NCI-H748 (cell line): ENCODE results near the gene ZNF581.
A peak's percentile ranks its signal among the peaks of the same experiment; 100 is the strongest.

ENCODE experiments used
- DNase-seq: peaks from one replicate; lab custom pipeline; 2025; ENCODE audit not compliant: unreplicated experiment; lab: John Stamatoyannopoulos, UW

Gene ZNF581

DNA sequence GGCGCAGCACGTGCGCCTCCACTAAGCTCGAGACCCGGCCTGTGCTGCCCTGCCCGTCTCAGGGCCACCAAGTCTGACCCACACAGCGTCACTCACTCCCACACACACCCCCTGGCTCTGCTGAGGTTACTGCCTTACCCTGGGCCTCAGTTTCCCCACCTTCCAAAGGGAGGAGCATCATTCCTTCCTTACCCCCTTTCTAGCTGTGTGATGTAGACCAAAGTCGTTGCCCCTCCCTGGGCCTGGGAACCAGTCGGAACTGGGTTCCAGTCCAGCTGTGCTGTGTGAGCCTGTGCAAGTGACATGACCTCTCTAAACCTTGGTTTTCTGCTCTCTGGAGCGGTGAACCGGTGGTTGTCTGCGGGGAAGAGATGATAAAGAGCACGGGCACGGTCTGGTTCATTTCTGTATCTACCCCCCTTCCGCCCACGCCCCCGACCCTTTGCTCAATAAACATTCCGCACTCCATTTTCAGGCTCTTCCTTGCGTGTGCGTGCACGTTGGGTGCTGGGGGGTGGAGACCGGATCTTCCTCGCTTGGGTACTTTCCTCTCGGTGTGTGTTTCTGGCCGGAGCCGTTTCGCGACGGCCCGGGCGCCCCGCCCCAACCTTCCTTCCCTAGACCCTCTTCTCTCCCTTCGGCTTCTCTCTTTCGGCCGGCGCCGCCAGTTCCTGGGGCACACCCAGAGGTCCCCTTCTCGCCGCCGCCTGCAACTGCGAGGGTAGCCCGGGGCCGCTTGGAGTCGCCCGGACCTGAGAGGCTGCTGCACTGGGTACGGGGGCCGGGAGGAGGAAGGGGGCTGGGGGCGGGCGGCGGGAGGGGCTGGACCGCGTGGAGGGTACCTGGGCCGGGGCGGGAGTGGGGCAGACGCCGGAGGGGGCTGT, at the start of gene ZNF581:
ZNF581 (plus strand) TSS at position 647 of the 884 bp plus-strand sequence. CDS start 923 bp downstream, outside the sequence.
- peak; percentile 87 for DNase-seq

GRCh38 chr19:55594996-55595545, 48.4 kb upstream of the ZNF581 start:
- DNase-seq: no peak

DNA sequence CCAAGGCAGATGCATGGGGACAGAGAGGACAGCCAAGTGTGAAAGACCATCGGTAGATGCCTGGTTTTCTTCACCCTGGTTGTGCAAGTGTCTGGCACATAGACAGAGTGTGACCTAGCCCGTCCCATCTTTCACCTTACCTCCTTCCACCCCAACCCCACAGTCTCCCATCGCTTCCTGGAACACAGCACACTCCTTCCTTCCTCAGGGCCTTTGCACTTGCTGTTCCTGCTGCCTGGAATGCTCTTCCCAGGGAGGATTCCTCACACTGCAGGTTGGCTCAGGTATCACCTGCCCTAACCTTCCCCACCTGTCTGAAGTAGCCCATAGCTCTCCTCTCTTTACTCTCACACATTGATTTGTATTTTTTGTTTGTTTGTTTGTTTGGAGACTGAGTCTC, 47.1 kb upstream of the ZNF581 start:
- no peak for DNase-seq

DNA sequence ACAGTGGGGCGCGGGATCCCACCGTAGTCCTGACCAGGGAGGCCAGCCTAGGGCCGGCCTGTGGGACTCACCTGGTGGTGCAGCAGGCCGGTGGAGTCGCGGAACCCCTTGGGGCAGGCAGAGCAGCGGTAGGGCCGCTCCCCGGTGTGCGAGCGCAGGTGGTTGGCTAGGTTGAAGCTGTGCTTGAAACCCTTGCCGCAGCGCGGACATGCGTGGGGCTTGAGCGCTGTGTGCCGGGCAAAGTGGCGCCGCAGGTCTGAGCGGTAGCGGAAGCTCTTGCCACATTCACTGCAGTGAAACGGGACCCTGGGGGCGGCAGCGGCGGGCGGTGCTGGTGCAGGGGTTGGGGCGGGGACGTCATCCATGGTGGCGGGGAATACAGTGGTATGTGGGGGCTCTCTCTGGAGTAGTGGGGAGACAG, 45.9 kb upstream of the ZNF581 start:
- DNase-seq: no peak

GRCh38 chr19:55598034-55598433, 45.4 kb upstream of the ZNF581 start:
- DNase-seq: no peak

- peak; percentile 97 for DNase-seq
Observed at GRCh38 chr19:55598719-55599467, 44.6 kb upstream of the ZNF581 start.

GRCh38 chr19:55599468-55599841, 44.0 kb upstream of the ZNF581 start, which contains the start of gene FIZ1:
TSS of gene FIZ1 (minus strand) at chr19:55599517. CDS start at chr19:55597865, 1,652 bp downstream.
- peak; percentile 100 for DNase-seq

GRCh38 chr19:55599842-55600661, 43.4 kb upstream of the ZNF581 start, which contains the start of gene ZNF524:
TSS of gene ZNF524 (plus strand) at chr19:55600288. CDS start at chr19:55602113, 1,825 bp downstream.
- peak; percentile 99 for DNase-seq

DNA sequence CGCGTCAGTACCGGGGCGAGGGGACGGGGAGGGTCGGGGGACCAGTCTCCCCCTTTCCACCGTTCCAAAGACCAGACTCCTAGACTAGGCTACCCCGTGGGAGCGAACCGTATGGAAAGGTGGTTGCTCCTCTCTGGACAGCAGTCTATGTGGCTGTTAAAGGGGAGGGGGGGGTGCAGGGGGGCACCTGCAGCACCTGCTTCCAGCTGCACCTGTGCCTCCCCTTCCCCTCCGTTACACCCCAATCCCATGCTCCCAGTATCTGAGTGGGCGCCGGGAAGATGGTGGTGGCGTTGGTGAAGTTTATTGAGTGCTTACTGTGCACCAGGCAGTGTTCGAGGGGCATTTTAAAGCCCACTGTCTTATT, 42.8 kb upstream of the ZNF581 start:
- no peak for DNase-seq

- DNase-seq: no peak
Observed at GRCh38 chr19:55601084-55601483, 42.4 kb upstream of the ZNF581 start.

DNA sequence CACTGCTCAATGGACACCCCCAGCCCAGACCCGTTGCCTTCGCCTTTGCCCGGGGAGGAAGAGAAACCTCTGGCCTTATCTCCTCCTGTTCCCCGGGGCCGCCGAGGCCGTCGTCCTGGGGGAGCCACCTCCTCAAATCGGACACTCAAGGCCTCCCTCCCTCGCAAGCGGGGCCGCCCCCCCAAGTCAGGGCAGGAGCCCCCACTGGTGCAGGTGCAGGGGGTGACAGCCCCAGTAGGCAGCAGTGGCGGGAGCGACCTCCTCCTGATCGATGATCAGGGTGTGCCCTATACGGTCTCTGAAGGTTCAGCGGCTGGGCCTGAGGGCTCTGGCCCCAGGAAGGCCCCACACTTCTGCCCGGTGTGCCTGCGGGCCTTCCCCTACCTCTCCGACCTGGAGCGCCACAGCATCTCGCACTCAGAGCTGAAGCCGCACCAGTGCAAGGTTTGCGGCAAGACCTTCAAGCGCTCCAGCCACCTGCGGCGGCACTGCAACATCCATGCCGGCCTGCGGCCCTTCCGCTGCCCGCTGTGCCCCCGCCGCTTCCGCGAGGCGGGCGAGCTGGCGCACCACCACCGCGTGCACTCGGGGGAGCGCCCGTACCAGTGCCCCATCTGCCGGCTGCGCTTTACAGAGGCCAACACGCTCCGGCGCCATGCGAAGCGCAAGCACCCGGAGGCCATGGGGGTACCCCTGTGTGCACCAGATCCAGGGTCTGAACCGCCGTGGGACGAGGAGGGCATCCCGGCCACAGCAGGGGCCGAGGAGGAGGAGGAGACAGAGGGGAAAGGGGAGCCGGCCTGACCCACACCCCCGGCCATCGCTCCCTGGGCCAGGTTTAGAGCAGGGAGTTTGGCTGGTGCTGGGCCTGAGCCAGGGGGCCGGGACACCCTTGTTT, 41.1 kb upstream of the ZNF581 start:
- no peak for DNase-seq

GRCh38 chr19:55603115-55603514, 40.3 kb upstream of the ZNF581 start:
- DNase-seq: no peak

DNA sequence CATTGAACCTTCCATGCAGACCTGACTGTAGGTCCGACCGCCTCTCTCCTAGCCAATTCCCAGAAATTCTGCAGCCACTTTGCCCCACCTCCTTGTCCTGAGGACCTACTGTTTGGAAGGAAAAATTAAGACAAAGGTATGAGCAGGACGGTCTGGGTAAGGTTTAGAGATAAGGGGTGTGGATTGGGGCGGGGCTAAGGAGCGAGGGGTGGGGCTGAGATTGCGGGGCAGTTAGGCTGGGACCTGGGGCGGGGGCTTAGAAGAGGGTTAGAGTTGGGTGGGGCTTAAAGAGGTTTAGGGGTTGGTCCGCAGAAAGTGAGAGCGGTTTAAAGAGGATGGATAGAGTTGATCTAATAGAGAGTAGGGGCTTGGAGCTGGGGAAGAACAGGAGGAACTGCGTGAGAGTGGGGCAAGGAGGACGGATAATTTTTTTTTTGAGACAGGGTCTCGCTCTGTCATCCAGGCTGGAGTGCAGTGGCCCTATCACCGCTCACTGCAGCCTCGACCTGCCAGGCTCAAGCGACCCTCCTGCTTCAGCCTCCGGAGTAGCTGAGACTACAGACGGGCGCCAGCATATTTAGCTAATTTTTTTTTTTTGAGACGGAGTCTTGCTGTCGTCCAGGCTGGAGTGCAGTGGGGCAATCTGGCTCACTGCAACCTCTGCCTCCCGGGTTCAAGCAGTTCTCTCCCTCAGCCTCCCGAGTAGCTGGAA, 39.7 kb upstream of the ZNF581 start:
- no peak for DNase-seq

DNA sequence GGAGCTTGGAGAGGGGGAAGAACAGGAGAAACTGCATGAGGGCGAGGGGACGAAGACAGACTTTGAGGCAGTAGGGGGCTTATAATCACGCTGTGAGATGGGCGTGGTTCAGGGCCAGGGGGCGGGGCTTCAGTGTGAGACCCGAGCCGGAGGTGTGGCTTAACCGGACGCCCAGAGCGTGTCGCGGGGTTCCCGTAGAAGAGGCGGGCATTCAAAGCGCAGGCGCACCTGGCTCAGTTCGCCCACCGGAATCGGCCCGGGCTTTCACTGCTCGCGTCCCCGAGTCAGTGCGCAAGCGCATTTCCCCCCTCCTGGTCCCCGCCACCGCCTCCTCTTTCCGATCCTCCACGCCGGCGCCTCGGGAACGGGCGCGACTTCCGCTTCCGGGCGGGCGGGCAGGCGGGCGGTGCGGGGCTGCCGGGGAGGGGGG, 38.2 kb upstream of the ZNF581 start:
- DNase-seq: peak; percentile 99

DNA sequence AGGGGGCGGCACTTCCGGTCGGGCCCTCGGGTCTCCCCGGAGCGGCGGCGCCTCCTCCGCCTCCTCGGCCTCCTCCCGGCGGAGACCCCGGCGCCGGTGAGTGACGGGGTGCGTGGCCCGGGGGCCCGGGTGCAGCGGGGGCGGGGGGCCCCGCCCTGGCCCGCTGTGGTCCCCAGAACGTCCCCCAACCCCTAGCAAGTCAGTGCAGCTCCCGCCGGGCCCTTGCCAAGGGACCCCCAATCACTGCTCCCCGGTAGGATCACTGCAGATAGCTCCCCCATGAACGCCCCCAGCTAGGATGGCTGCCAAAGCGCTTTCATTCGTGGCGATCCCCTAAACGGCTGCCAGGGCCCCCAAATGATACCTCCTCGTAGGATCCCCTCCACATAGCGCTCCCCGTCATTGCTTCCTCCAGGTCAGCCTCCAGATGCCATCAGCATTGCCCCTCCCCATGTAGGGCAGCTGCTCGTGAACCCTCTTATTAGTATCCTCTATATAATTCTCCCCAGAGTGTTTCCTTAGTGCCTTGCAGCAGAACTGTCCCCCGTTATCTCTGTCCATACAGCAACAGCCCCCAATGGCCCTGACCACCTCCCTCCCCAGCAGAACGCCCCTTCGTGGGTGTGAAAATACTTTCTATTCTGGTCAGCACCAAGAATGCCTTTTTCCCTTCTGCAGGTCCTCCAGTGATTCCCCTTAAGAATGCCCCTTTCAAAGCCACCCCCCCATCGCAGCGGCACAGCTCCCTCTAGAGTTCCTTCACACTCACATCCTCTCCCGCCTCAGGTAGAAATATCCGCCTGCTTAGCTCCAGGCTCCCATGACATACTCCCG, 37.6 kb upstream of the ZNF581 start, which contains the start of gene ZNF865:
ZNF865 (plus strand) TSS at position 11 of the 834 bp plus-strand sequence. CDS start 7,972 bp downstream, outside the sequence.
- peak; percentile 87 for DNase-seq

DNA sequence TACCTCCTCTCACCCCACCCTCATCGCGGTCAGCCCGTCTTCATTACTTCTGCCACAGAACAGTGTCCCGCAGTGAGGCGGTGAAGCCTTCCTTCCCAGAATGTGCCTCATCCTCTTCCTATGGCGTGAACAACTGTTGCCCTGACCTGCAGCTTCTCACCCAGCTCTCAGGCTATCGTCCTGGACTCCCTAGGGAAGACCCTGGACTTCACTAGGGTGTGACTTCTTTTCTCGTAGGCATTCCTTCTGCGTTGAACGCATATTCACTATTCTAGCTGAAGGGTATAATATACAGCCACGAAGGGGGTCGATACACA, 37.0 kb upstream of the ZNF581 start:
- no peak for DNase-seq

DNA sequence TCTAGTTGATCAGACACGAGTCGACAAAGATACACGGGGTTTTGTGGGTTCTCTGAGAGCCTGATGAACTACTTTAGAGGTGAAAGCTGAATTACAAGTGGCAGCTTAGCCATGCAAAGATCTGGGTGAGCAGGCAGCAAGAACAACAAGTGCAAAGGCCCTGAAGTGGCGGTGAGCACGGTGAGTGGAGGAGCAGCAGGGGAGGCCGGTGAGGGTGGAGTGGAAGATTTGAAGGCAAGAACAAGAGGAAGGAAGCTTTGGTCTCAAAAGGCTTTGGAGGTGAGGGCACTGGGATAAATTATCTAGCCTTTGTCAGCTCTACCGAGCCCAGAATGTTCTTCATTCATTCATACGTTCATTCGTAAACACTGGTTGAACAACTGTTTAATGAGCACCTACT, 36.6 kb upstream of the ZNF581 start:
- DNase-seq: no peak

GRCh38 chr19:55609326-55609725, 34.1 kb upstream of the ZNF581 start:
- no peak for DNase-seq
